ENCODE data around the gene ITGB1. TPM values are rescaled to one million over a fixed set of nuclear protein-coding genes. Genes with fewer than 3 reads are reported as not detected.

ITGB1 gene
- total and polyA plus RNA-seq, 9 of the 15 experiments (the other 6 are each of a cell fraction or from before 2014, with no cell fraction given): 40.2 to 194 (median 155) TPM

DNA sequence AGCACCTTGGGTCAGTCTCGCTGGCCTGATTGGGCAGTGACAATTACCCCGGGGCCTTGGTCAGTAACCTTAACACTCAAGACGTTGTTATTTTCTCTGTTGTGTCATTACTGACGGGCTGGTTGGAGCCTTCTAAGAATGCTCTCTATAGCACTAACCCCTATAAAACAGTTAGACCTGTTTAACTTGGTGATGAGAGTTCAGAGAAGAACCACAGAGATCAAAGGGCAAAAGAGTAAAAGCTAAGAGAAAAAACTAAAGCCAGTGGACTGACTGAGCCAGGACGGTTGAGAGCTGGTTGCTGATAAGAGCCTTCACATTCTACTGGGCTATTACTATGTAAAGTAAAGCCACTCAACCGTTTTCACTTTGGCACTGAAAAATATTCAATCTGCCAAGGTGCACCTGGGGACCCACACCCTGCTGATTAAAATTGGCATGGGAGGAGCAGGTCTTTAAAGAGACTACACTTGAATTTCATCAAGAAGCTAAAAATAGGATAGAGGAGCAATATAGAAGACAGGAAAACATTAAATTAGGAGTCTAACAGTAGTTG, 13.6 kb upstream of the ITGB1 start (continued):
- TF ChIP-seq, protein P1, sequence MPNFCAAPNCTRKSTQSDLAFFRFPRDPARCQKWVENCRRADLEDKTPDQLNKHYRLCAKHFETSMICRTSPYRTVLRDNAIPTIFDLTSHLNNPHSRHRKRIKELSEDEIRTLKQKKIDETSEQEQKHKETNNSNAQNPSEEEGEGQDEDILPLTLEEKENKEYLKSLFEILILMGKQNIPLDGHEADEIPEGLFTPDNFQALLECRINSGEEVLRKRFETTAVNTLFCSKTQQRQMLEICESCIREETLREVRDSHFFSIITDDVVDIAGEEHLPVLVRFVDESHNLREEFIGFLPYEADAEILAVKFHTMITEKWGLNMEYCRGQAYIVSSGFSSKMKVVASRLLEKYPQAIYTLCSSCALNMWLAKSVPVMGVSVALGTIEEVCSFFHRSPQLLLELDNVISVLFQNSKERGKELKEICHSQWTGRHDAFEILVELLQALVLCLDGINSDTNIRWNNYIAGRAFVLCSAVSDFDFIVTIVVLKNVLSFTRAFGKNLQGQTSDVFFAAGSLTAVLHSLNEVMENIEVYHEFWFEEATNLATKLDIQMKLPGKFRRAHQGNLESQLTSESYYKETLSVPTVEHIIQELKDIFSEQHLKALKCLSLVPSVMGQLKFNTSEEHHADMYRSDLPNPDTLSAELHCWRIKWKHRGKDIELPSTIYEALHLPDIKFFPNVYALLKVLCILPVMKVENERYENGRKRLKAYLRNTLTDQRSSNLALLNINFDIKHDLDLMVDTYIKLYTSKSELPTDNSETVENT (CRISPR knock-in tag; IDR thresholded peaks at IDR 0.05): no peak
- TF ChIP-seq CAMTA2 (CRISPR knock-in tag; conservative IDR thresholded peaks at IDR 0.05) (no peak), ZNF174 (CRISPR knock-in tag; IDR thresholded peaks at IDR 0.05) (no peak), FOS (IDR thresholded peaks at IDR 0.05; ENCODE audit: extremely low read depth, insufficient read length) (no peak), ZNF57 (CRISPR knock-in tag; IDR thresholded peaks at IDR 0.05) (no peak), KAT8 (IDR thresholded peaks at IDR 0.05; ENCODE audit: low read depth) (no peak), GATAD2A (IDR thresholded peaks at IDR 0.05) (0 out of 2 replicates have a peak, but pooled peaks have one; percentile 8), HDAC1 (IDR thresholded peaks at IDR 0.05) (peak; percentile 59 to 66; a peak in 3 of 4 replicates), ZNF76 (CRISPR knock-in tag; IDR thresholded peaks at IDR 0.05; ENCODE audit: borderline replicate concordance) (no peak), XRCC4 (IDR thresholded peaks at IDR 0.05; ENCODE audit: extremely low read depth, insufficient read depth, insufficient read length) (no peak), XRCC3 (IDR thresholded peaks at IDR 0.05) (no peak), ZNF408 (CRISPR knock-in tag; IDR thresholded peaks at IDR 0.05; ENCODE audit: low read depth) (no peak), OTX1 (CRISPR knock-in tag; IDR thresholded peaks at IDR 0.05) (no peak), HCFC1 (IDR thresholded peaks at IDR 0.05; ENCODE audit: low read depth, low read length) (no peak), SMARCA4 (IDR thresholded peaks at IDR 0.05) (peak; percentile 81), CBX2 (IDR thresholded peaks at IDR 0.05; ENCODE audit: insufficient read depth, low read length, poor library complexity, severe bottlenecking) (no peak), NFXL1 (CRISPR knock-in tag; IDR thresholded peaks at IDR 0.05) (no peak)
- TF ChIP-seq, protein P2, sequence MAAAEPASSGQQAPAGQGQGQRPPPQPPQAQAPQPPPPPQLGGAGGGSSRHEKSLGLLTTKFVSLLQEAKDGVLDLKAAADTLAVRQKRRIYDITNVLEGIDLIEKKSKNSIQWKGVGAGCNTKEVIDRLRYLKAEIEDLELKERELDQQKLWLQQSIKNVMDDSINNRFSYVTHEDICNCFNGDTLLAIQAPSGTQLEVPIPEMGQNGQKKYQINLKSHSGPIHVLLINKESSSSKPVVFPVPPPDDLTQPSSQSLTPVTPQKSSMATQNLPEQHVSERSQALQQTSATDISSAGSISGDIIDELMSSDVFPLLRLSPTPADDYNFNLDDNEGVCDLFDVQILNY (CRISPR knock-in tag; IDR thresholded peaks at IDR 0.05): no peak
- TF ChIP-seq, protein P3, sequence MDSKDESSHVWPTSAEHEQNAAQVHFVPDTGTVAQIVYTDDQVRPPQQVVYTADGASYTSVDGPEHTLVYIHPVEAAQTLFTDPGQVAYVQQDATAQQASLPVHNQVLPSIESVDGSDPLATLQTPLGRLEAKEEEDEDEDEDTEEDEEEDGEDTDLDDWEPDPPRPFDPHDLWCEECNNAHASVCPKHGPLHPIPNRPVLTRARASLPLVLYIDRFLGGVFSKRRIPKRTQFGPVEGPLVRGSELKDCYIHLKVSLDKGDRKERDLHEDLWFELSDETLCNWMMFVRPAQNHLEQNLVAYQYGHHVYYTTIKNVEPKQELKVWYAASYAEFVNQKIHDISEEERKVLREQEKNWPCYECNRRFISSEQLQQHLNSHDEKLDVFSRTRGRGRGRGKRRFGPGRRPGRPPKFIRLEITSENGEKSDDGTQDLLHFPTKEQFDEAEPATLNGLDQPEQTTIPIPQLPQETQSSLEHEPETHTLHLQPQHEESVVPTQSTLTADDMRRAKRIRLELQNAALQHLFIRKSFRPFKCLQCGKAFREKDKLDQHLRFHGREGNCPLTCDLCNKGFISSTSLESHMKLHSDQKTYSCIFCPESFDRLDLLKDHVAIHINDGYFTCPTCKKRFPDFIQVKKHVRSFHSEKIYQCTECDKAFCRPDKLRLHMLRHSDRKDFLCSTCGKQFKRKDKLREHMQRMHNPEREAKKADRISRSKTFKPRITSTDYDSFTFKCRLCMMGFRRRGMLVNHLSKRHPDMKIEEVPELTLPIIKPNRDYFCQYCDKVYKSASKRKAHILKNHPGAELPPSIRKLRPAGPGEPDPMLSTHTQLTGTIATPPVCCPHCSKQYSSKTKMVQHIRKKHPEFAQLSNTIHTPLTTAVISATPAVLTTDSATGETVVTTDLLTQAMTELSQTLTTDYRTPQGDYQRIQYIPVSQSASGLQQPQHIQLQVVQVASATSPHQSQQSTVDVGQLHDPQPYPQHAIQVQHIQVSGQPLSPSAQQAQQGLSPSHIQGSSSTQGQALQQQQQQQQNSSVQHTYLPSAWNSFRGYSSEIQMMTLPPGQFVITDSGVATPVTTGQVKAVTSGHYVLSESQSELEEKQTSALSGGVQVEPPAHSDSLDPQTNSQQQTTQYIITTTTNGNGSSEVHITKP (IDR thresholded peaks at IDR 0.05; ENCODE audit: partially characterized antibody): no peak
- TF ChIP-seq, protein P4, sequence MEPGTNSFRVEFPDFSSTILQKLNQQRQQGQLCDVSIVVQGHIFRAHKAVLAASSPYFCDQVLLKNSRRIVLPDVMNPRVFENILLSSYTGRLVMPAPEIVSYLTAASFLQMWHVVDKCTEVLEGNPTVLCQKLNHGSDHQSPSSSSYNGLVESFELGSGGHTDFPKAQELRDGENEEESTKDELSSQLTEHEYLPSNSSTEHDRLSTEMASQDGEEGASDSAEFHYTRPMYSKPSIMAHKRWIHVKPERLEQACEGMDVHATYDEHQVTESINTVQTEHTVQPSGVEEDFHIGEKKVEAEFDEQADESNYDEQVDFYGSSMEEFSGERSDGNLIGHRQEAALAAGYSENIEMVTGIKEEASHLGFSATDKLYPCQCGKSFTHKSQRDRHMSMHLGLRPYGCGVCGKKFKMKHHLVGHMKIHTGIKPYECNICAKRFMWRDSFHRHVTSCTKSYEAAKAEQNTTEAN (CRISPR knock-in tag; IDR thresholded peaks at IDR 0.05): no peak
- TF ChIP-seq, protein P5, sequence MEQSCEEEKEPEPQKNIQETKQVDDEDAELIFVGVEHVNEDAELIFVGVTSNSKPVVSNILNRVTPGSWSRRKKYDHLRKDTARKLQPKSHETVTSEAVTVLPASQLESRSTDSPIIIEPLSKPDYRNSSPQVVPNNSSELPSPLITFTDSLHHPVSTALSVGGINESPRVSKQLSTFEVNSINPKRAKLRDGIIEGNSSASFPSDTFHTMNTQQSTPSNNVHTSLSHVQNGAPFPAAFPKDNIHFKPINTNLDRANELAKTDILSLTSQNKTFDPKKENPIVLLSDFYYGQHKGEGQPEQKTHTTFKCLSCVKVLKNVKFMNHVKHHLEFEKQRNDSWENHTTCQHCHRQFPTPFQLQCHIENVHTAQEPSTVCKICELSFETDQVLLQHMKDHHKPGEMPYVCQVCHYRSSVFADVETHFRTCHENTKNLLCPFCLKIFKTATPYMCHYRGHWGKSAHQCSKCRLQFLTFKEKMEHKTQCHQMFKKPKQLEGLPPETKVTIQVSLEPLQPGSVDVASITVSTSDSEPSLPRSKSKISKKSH (CRISPR knock-in tag; IDR thresholded peaks at IDR 0.05): no peak
